ENCODE measurements around the gene C16orf87.

The C16orf87 gene

GRCh38 chr16:46812781-46813540, 18.0 kb downstream of the C16orf87 start:
- Histone ChIP-seq H3K27ac (no peak overlapping the region), H3K4me3 (ENCODE audit: low read depth, low read length) (no peak overlapping the region), H3K27me3 (replicated peaks) (no peaks in the 10 kb centered on the region), H3K36me3 (replicated peaks) (no peaks in the 10 kb centered on the region)
- no peak for TF ChIP-seq CTCF (IDR thresholded peaks at IDR 0.05; ENCODE audit: low read depth, low read length, missing control alignments)
- in situ Hi-C loops (cut with HindIII; ENCODE audit: low pct_ligation_motif_present, low sequenced_read_pairs), result no loop called here
- DNase-seq, result no peak

- in situ Hi-C loops (cut with HindIII; ENCODE audit: low pct_ligation_motif_present, low sequenced_read_pairs), result no loop called here
- H3K4me3 ChIP-seq (ENCODE audit: low read depth, low read length), result no peak overlapping the region
- no peak for TF ChIP-seq CTCF (IDR thresholded peaks at IDR 0.05; ENCODE audit: low read depth, low read length, missing control alignments)
- no peak overlapping the region for H3K27ac ChIP-seq
- H3K36me3 ChIP-seq (replicated peaks), result no peaks in the 10 kb centered on the region
- H3K27me3 ChIP-seq (replicated peaks), result no peaks in the 10 kb centered on the region
- DNase-seq, result no peak
These were observed 19.3 kb downstream of the C16orf87 start for GRCh38 chr16:46811682-46812081.

DNA sequence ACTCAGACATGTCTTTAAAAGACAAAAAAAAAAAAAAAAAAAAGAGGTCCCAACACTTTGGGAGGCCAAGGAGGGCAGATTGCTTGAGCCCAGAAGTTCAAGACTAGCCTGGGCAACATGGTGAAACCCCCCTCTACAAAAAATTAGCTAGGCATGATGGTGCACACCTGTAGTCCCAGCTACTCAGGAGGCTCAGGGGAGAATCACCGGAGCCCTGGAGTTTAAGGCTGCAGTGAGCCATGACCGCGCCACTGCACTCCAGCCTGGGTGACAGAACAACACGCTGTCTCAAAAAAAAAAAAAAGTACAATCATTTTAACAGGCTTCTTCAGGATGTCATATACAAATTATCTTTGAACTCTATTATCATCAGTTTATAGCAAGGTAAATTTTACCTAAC, 22.0 kb downstream of the C16orf87 start:
- DNase-seq, result no peak
- H3K27me3 ChIP-seq (replicated peaks), result no peaks in the 10 kb centered on the region
- TF ChIP-seq CTCF (IDR thresholded peaks at IDR 0.05; ENCODE audit: low read depth, low read length, missing control alignments), result no peak
- H3K4me3 ChIP-seq (ENCODE audit: low read depth, low read length), result no peak overlapping the region
- no peaks in the 10 kb centered on the region for H3K36me3 ChIP-seq (replicated peaks)
- in situ Hi-C loops (cut with HindIII; ENCODE audit: low pct_ligation_motif_present, low sequenced_read_pairs), result no loop called here
- no peak overlapping the region for H3K27ac ChIP-seq

DNA sequence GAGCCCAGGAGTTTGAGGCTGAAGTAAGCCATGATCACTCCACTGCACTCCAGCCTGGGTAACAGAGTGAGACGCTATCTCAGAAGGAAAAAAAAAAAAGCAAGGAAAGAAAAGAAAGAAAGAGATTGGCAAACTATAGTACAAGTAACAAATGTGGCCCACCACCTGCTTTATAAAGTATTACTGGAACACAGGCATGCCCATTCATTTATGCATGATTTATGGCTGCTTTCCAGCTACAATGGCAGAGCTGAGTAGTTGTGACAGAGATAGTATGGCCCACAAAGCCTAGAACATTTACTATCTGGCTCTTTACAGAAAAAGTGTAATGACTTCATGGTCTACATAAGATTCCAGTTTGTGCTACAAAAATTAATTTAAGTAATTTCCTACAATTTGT, 23.6 kb downstream of the C16orf87 start:
- in situ Hi-C loops (cut with HindIII; ENCODE audit: low pct_ligation_motif_present, low sequenced_read_pairs), result no loop called here
- Histone ChIP-seq H3K4me3 (ENCODE audit: low read depth, low read length) (no peak overlapping the region), H3K27ac (no peak overlapping the region), H3K36me3 (replicated peaks) (no peaks in the 10 kb centered on the region), H3K27me3 (replicated peaks) (no peaks in the 10 kb centered on the region)
- TF ChIP-seq CTCF (IDR thresholded peaks at IDR 0.05; ENCODE audit: low read depth, low read length, missing control alignments), result no peak
- DNase-seq, result no peak

GRCh38 chr16:46803373-46803772, 27.6 kb downstream of the C16orf87 start:
- Histone ChIP-seq H3K4me3 (ENCODE audit: low read depth, low read length) (no peak overlapping the region), H3K36me3 (replicated peaks) (no peaks in the 10 kb centered on the region), H3K27ac (no peak overlapping the region), H3K27me3 (replicated peaks) (no peaks in the 10 kb centered on the region)
- TF ChIP-seq CTCF (IDR thresholded peaks at IDR 0.05; ENCODE audit: low read depth, low read length, missing control alignments), result no peak
- DNase-seq, result no peak
- in situ Hi-C loops (cut with HindIII; ENCODE audit: low pct_ligation_motif_present, low sequenced_read_pairs), result no loop called here

Measured in brain microvascular endothelial cell (primary cell).